ENCODE results near the gene ATP8A1. TPM values are rescaled to one million over a fixed set of nuclear protein-coding genes. Genes with fewer than 3 reads are reported as not detected.
"Not testable (repeated sequence)": the region's sequence is repeated elsewhere in the genome, so short reads cannot be mapped to it uniquely, and the experiment has no call there.

Gene ATP8A1
- total RNA-seq, 2 donors from 2014 or later = 17.9 to 18.7 TPM

- Mint-ChIP-seq H3K9me3 (peaks cover 23% of the 10 kb centered on the region), H3K36me3 (ENCODE audit: low read depth) (peaks cover 18% of the 10 kb centered on the region), H3K27me3 (ENCODE audit: insufficient read depth) (peaks cover 2% of the 10 kb centered on the region), H3K4me1 (peaks cover 26% of the 10 kb centered on the region), H3K27ac (no peak overlapping the region), H3K4me3 (peak overlapping the region; percentile 84)
- Histone ChIP-seq H3K27ac (ENCODE audit: low read depth, low read length) (no peak overlapping the region), H3K4me1 (ENCODE audit: control insufficient read depth, insufficient read depth, low read length) (no peaks in the 10 kb centered on the region), H3K27me3 (ENCODE audit: control insufficient read depth, insufficient read depth, low read length, poor library complexity, severe bottlenecking) (no peaks in the 10 kb centered on the region), H3K9ac (ENCODE audit: extremely low read depth, low read length, poor library complexity, severe bottlenecking) (no peak overlapping the region), H3K4me3 (ENCODE audit: low read length) (peak overlapping the region; percentile 91), H3K9me3 (ENCODE audit: control insufficient read depth, low read length) (peaks cover 7% of the 10 kb centered on the region), H3K36me3 (ENCODE audit: control insufficient read depth, insufficient read depth, low read length) (no peaks in the 10 kb centered on the region)
- TF ChIP-seq CTCF (conservative IDR thresholded peaks at IDR 0.05) = peak; percentile 13
- WGBS, 2 experiments (ENCODE audit: insufficient coverage in 1 of 2, insufficient read length in 1 of 2) = 71 to 85% methylated on average over 1 to 2 of the region's 2 CpGs
- DNase-seq = no peak
Observed at GRCh38 chr4:42654631-42655268, 2.2 kb downstream of the ATP8A1 start.

- H3K27ac ChIP-seq (ENCODE audit: low read depth, low read length) = no peak overlapping the region
- H3K9me3 Mint-ChIP-seq = peaks cover 23% of the 10 kb centered on the region
- H3K27me3 ChIP-seq (ENCODE audit: control insufficient read depth, insufficient read depth, low read length, poor library complexity, severe bottlenecking) = no peaks in the 10 kb centered on the region
- no peak overlapping the region for H3K27ac Mint-ChIP-seq
- 83 to 88% methylated on average over 4 to 8 of the region's 8 CpGs for WGBS, 2 experiments (ENCODE audit: insufficient coverage in 1 of 2, insufficient read length in 1 of 2)
- no peak for TF ChIP-seq CTCF (conservative IDR thresholded peaks at IDR 0.05)
- H3K4me3 ChIP-seq (ENCODE audit: low read length) = peak overlapping the region; percentile 91
- no peaks in the 10 kb centered on the region for H3K36me3 ChIP-seq (ENCODE audit: control insufficient read depth, insufficient read depth, low read length)
- peaks cover 21% of the 10 kb centered on the region for H3K36me3 Mint-ChIP-seq (ENCODE audit: low read depth)
- no peak for DNase-seq
- peaks cover 26% of the 10 kb centered on the region for H3K4me1 Mint-ChIP-seq
- H3K27me3 Mint-ChIP-seq (ENCODE audit: insufficient read depth) = peaks cover 2% of the 10 kb centered on the region
- no peak overlapping the region for H3K9ac ChIP-seq (ENCODE audit: extremely low read depth, low read length, poor library complexity, severe bottlenecking)
- peaks cover 7% of the 10 kb centered on the region for H3K9me3 ChIP-seq (ENCODE audit: control insufficient read depth, low read length)
- no peaks in the 10 kb centered on the region for H3K4me1 ChIP-seq (ENCODE audit: control insufficient read depth, insufficient read depth, low read length)
- H3K4me3 Mint-ChIP-seq = no peak overlapping the region
Observed at GRCh38 chr4:42653626-42654560, 3.0 kb downstream of the ATP8A1 start.

- not testable (repeated sequence) for H3K27ac ChIP-seq (ENCODE audit: low read depth, low read length); H3K27me3 ChIP-seq (ENCODE audit: control insufficient read depth, insufficient read depth, low read length, poor library complexity, severe bottlenecking); H3K27ac Mint-ChIP-seq; H3K4me3 Mint-ChIP-seq; H3K4me1 ChIP-seq (ENCODE audit: control insufficient read depth, insufficient read depth, low read length); H3K9me3 ChIP-seq (ENCODE audit: control insufficient read depth, low read length); H3K36me3 ChIP-seq (ENCODE audit: control insufficient read depth, insufficient read depth, low read length); H3K4me3 ChIP-seq (ENCODE audit: low read length); H3K9ac ChIP-seq (ENCODE audit: extremely low read depth, low read length, poor library complexity, severe bottlenecking); DNase-seq; H3K27me3 Mint-ChIP-seq (ENCODE audit: insufficient read depth)
- H3K36me3 Mint-ChIP-seq (ENCODE audit: low read depth) = peaks cover 21% of the 10 kb centered on the region
- H3K4me1 Mint-ChIP-seq = peaks cover 16% of the 10 kb centered on the region
- 94 to 96% methylated on average over 5 to 10 of the region's 10 CpGs for WGBS, 2 experiments (ENCODE audit: insufficient coverage in 1 of 2, insufficient read length in 1 of 2)
- H3K9me3 Mint-ChIP-seq = peaks cover 23% of the 10 kb centered on the region
Observed at GRCh38 chr4:42652529-42653231, 4.2 kb downstream of the ATP8A1 start.

All from endodermal cell (in vitro differentiated cells).